Fibroblast of mammary gland (primary cell): ENCODE data around the gene ECI2.

Source experiments
- DNase-seq: peaks from one replicate; pipeline ENCODE4 v3.0.0-alpha.2; 2010; ENCODE audit warnings: low read depth
- H3K4me3 ChIP-seq: 2 replicates; pipeline ENCODE4 v1.5.1; 2011; ENCODE audit warnings: low read depth, mild to moderate bottlenecking, low read length, moderate library complexity; ENCODE audit not compliant: control insufficient read depth
- TF ChIP-seq, protein P1 (sequence below): conservative IDR thresholded peaks from 2 replicates; pipeline ENCODE4 v1.5.1; 2011; ENCODE audit warnings: low read depth, low read length, inconsistent platforms; ENCODE audit not compliant: control insufficient read depth, insufficient read depth

ECI2 gene

DNA sequence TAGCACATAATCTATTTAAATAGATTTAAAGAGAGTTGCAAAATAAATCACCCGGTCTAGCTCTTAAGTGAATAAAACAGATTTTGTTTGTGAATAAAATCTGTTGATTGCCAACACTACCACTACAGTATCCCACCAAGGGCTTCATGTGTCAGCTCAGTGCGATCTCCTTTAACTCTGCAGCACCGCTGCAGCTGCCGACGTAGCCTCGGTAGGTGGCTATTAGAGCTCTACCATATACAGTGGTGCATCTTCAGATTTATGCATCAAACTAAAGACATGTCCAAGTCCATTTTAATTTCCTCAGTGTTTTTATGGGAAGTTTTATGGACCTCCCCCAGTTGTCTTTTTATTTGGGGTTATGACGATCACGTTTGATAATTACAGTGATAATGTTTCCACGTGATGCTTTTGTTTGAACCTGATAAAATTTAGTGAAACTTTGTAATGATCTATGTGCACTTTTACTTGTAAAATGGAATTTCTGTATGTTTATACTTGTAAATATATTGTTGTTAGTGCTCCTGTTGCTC, 26.7 kb downstream of the ECI2 start:
- TF ChIP-seq, protein P1, sequence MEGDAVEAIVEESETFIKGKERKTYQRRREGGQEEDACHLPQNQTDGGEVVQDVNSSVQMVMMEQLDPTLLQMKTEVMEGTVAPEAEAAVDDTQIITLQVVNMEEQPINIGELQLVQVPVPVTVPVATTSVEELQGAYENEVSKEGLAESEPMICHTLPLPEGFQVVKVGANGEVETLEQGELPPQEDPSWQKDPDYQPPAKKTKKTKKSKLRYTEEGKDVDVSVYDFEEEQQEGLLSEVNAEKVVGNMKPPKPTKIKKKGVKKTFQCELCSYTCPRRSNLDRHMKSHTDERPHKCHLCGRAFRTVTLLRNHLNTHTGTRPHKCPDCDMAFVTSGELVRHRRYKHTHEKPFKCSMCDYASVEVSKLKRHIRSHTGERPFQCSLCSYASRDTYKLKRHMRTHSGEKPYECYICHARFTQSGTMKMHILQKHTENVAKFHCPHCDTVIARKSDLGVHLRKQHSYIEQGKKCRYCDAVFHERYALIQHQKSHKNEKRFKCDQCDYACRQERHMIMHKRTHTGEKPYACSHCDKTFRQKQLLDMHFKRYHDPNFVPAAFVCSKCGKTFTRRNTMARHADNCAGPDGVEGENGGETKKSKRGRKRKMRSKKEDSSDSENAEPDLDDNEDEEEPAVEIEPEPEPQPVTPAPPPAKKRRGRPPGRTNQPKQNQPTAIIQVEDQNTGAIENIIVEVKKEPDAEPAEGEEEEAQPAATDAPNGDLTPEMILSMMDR = no peak
- no peak overlapping the region for H3K4me3 ChIP-seq
- DNase-seq = no peak

DNA sequence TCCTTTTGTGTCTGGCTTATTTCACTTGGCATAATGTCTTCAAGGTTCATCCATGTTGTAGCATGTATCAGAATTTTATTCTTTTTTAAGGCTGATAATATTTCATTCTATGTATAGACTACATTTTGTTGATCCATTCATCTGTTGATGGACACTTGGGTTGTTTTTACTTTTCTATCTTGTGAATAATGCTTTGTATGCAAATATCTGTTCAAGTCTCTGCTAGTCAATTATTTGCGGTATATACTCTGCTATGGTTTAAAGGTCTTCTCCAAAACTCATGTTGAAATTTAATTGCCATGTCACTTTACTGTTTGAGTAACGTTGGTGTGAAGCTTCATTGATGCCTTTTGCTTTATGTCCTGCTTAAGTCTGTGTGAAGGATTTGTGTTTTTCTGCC, 27.5 kb downstream of the ECI2 start:
- DNase-seq = no peak
- TF ChIP-seq, protein P1 = no peak
- no peak overlapping the region for H3K4me3 ChIP-seq

DNA sequence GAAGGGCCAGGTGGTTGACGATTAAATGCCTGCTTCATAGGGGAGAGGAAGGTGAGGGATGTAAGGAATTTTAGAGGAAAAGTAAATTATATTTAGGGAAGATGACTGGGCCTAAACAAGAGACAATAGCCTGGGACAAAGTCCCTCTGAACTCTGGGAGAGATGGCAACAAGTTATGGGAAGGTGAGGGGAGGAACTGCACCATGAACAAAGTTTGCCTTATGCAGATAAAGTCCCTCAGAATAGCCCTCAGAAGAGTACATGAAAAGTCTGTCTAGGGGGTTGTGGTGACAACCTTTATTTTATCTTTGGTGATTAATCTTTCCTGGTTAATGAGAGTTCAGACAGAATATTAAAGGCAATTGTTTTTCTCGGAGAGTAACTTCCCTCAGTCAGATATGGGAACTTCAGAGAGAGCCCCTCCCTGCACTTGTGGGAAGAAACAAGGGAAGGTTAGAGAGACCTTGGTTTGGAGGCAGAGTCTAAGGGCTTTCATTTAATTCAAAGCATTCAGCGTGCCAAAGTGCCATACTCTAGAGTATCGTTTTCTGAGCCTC, 29.3 kb downstream of the ECI2 start:
- TF ChIP-seq, protein P1 = no peak
- H3K4me3 ChIP-seq = no peak overlapping the region
- no peak for DNase-seq

DNA sequence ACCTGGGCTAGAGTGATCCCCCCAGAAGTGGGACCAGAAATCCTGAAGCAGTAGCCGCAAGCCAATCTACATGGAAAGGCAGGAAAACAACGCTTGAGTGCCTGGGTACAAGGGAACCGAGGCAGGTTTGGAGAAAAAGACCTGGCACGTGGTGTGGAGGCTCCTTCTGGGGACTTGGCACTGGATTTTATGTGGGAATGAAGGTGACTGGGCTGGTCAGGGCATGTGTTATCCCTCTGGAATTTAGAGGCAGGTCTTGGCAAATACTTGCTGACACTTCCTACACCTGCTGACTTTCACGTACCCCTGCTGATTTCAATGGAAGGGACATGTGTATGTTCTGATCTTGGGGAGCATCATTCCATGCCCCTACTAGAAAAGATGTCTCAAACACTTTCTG, 31.4 kb downstream of the ECI2 start:
- TF ChIP-seq, protein P1 = no peak
- DNase-seq = no peak
- H3K4me3 ChIP-seq = no peak overlapping the region

DNA sequence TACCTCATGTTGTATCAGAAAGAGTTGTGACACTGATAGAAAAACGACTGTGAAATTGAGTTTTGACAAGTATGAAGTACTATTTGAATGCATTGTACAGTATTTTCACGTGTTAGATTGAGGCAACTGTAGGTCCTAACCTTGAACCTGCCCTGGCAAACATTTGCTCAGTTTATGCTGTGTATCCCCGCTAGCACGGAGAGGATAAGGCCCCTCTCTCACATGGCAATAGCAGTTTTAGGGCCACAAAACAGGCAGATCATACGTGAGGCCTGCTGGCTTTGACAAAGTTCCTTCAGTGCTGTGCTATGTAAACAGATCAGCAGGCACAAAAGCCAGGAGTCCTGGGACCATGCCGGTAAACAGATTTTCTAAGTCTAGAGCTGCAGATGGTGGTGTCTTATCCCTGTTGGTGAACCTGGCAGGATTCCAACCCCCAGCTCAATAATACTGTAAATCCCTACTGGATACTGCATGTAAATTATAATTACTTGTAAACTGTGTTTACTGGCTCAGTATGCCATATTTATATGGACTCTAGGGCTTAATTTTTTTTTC, 32.6 kb downstream of the ECI2 start:
- H3K4me3 ChIP-seq = no peak overlapping the region
- DNase-seq = no peak
- TF ChIP-seq, protein P1 = no peak

DNA sequence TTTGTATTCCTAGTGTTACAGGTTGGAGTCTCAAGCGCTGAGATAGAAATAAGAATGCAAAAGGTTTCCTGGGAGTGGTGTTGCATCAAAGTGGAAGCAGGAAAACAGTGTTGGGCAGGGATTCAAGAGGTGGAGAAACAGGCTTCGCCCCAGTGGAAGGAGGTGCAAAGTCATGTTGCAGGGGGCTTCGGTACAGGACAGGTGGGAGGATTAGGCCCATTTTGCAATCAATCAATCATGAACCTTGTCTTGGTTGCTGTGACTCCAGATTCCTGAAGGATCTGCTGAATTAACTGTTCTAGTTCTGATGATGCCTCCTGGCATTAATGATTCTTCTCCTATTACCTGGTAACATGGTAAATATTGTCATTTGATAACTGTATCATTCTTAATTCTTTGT, 34.1 kb downstream of the ECI2 start:
- DNase-seq = no peak
- TF ChIP-seq, protein P1 = no peak
- H3K4me3 ChIP-seq = no peak overlapping the region
